Myocyte (in vitro differentiated cells): ENCODE results near the gene CLEC4M. TPM values are rescaled to one million over a fixed set of nuclear protein-coding genes. Genes with fewer than 3 reads are reported as not detected.

Experiments used
- DNase-seq: peaks from one replicate; pipeline ENCODE4 v3.0.0-alpha.2; 2012; ENCODE audit warnings: low read depth
- polyA plus RNA-seq: library from polyadenylated mRNA; unstranded; fragments of >200 nt; gene quantifications from one replicate; pipeline ENCODE4 v1.2.1, GENCODE V29; 2012; ENCODE audit warnings: missing spikeins
- total RNA-seq: library from RNA; depleted of rRNA; stranded (reverse); fragments of >200 nt; gene quantifications from 2 replicates; pipeline ENCODE4 v1.2.3, GENCODE V29; 2014

The CLEC4M gene
- not detected in 2 replicates for total RNA-seq
- not detected for polyA plus RNA-seq

DNA sequence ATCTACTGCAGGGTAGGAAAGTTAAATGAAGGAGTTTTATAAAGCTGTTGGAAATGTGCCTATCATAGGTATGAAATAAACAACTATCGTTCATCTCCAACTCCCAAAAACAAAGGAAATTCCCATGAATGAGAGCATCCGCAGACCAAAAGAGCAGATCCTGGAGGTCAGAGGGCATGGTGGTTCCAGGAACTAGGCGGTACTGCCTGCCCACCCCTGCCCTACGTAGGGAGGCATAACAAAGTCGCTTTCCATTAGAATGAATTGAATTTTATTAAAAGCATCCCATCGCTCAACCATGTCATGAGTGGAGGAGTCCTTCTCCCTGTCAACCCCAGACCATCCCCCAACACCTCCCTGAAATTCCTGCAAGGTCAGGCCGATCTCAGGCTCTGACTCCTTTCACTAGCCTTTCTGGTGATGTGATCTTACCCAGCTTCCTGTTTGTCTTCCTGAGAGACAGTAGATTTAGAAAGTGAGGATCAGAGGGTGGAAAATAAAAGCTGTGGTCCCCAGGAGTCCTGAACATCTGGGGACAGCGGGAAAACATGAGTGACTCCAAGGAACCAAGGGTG is at the start of gene CLEC4M:
Gene CLEC4M, plus strand, starts transcription at position 525 of the 575 bp plus-strand sequence. Its CDS starts 24 bp downstream, at position 549.
- no peak for DNase-seq

DNA sequence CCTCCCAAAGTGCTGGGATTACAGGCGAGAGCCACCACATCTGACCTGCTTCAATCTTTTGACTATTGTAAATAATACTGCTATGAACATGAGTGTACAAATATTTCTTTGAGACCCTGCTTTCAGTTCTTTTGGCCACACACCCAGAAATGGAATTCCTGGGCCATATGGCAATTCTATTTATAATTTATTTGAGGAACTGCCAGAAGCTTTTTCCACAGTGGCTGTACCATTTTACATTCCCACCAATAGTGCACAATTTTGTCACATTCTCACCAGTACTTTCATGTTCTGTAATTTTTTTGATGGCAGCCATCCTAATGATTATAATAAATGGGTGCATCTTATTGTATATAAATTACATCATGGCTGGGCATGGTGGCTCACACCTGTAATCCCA is 47.4 kb upstream of the CLEC4M start:
- no peak for DNase-seq

- no peak for DNase-seq
Measured at GRCh38 chr19:7716762-7717161, 46.3 kb upstream of the CLEC4M start.

DNA sequence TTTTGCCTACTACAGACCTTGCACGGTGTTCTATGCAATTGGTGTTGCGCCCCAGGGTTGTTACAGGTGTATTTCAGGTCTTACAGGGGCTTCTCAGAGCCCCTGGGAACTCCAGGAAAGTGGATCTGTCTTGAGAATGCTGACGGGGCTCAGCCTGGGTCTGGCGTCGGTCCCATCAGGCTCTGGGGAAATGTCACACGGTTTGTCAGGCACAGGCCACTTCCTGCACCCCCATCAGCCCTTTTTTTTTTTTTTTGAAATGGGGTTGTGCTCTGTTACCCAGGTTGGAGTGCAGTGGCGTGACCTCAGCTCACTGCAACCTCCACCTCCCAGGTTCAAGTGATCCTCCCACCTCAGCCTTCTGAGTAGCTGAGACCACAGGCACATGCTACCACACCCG is 44.4 kb upstream of the CLEC4M start:
- DNase-seq, result no peak

GRCh38 chr19:7720351-7720750 is 42.7 kb upstream of the CLEC4M start:
- DNase-seq, result no peak

GRCh38 chr19:7722231-7722651 is 40.8 kb upstream of the CLEC4M start:
- no peak for DNase-seq

DNA sequence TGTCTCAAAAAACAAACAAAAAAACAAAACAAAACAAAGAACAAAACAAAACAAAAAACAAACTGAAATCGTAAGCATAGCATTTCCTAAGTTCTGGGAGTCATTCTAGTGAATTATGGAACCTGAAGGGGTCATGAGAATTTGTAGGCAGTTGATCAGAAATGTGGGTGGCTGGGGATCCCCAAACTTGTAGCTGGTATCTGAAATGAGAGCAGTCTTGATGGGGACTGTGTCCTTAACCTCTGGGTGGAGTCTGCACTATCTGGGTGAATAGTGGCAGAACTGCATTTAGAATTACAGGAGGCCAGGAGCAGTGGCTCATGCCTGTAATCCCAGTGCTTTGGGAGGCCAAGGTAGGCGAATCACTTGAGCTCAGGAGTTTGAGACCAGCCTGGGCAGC is 37.3 kb upstream of the CLEC4M start:
- DNase-seq, result no peak

DNA sequence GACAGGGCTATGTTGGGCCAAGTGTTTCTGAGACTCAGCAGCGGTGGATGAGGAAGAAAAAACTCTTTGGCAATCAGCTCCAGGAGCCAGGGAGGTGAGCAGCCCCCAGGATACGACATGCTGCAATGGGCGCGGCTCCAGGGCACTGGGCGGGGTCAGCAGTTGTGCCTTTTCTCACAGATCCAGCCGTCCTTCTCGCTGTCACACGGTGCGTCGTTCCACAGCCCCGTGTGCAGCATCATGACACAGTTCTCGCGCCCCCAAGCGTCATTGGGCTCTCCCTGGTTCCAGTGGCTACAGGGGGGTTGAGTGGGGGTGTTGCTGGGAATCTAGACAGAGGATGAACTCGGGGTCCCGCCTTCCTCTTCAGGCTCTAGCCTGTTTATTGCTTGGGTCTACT is 33.8 kb upstream of the CLEC4M start:
- DNase-seq, result no peak

GRCh38 chr19:7729831-7730285 is 33.2 kb upstream of the CLEC4M start:
- no peak for DNase-seq

DNA sequence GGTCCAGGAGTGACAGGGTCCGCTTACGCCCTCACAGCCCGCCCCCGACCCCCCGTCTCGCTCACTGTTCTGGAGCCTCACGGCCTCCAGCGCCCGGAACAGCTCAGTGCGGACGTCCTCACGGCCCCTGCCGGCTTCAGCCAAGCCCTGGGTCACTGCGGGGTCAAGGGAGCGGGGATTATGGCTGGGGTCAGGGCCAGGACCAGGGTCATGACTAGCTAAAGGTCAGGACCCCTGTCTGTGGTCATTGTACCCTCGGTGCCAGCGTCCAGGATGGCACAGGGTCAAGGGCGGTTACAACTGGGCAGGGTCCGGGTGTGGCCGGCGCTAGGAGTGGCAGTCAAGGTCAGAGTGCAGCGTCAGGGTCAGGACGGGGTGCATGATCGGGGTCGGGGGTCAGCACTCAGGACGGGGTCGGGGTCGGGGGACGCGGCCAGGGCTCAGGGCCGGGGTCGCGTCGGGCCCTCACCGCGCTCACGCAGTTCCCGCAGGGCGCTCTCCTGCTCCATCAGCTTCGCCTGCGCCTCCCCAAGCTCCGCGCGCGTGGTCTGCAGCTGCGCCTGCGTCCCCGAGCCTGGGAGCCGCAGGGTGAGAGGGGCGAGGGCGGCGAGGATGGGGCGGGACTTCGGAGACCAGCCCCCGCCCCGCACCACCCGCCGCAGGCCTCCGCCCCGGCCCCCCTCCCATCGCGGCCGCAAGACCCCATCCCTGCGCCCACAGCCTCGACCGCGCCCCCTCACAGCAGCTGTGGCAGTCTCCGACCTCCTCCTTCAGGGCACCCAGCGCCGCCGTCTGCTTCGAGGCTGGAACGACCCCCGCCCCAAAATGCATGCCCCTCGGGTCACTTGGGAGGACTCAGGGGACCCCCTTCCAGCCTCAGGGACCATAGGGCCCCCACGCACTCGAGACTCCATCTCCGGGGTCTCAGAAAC is 32.5 kb upstream of the CLEC4M start:
- no peak for DNase-seq

DNA sequence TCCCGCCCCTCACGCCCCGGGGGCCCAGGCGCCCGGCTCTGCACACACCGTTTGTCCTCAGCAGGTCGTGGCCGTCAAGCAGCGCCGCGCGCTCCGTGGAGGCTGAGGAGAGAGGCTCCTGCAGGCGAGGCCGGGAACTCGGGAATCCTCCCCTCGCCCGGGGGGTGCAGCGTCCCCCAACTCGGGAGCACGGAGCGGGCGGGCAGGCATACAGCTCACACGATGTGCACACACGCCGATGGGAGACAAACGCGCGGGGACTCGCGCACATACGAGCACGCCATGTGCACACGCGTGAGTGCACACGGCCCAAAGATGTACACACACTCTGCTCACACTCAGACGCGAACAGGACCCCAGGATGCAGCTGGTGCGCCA is 31.8 kb upstream of the CLEC4M start:
- no peak for DNase-seq

DNA sequence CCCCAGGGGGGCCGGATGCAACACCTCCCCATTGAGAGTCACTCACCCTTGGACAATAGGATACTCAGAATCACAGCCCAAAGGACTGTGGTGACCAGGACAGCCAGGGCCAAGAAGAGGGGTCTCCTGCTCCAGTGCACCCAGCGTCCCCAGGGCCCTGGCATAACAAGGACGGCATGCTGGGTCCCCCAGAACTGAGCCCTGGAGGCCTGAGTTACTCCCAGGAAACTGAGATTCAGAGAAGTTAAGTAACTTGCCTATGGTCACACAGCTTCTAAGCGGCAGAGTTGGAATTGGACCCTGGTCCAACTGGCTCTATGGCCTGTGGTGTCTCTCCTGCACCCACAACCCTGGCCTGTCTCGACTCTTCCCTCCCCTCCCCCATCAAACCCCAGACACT is 31.4 kb upstream of the CLEC4M start:
- DNase-seq, result no peak

GRCh38 chr19:7732045-7732444 is 31.0 kb upstream of the CLEC4M start, which contains the start of gene CLEC4G:
Gene CLEC4G, minus strand, starts transcription at chr19:7732110. Its CDS starts 8 bp downstream, at chr19:7732102.
- DNase-seq, result no peak

DNA sequence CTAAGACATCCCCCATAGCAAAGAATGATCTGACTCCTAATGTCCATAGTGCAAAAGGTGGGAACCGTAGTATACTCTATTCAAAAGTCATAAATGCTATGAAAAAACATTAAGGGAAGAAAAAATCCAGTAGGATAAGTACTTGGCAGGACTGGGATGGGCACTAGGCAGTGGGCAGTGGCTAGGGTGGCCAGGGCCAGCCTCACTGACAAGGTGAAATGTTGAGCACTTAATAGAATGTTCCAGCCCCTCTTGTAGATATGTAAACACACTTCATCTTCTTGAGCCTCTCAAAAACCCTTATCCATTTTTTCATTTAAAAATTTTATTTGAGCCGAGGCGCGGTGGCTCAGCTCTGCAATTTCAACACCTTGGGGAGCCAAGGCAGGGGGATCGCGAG is 29.7 kb upstream of the CLEC4M start:
- DNase-seq, result no peak

DNA sequence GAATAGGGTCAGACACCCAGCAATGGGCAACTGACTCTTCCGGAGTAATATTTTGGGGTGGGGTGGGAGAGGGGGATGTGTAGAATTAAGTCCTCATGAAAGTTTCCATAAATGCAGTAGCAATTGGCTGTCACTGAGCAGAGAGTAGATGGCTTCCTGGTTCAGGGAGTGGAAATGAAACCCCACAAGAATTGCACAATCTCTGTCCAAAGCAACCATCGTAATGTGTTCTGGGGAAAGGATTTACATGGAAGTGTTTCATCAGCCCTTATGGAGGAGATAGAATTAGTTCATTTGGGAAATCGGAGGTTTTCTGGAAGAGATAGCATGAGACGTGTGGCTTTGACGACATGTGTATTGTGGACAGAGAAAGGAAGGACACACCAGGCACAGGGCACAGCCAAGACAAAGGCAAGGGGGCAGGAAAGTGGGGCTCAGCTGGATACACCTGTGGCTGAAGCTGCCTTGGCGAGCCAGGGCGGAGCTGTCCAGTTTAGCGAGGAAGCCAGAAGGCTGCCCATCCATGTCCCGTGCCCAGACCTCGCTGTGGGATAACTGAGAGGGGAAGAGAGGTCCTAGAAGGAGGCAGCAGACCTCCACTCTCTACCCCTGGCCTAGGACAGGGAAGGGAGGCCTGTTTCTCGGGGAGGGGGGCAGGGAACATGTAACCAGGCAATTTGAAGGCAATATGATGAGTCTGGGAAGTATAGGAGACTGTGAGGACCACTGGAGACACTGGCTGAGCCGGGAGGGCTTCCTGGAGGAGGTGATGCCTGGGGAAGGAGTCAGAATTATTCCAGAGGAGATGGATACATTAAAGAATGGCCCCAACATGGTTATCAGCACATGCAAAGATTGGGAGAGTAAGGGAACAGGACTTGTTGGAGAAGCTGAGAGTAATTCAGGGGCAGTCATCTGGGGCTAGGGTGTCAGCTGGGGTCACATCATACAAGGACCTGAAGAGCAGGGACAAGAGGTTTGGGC is 28.5 kb upstream of the CLEC4M start:
- no peak for DNase-seq

DNA sequence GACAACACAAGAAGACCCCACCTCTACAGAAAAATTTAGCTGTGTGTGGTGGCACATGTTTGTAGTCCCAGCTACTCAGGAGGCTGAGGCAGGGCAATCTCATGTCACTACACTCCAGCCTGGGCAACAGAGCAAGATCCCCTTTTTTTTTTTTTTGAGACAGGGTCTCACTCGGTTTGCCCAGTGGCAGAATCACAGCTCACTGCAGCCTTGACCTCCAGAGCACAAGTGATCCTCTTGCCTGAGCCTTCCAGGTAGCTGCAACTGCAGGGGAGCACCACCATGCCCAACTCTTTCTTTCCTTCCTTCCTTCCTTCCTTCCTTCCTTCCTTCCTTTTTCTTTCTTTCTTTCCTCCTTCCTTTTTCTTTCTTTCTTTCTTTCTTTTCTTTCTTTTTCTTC is 26.9 kb upstream of the CLEC4M start:
- DNase-seq, result no peak

DNA sequence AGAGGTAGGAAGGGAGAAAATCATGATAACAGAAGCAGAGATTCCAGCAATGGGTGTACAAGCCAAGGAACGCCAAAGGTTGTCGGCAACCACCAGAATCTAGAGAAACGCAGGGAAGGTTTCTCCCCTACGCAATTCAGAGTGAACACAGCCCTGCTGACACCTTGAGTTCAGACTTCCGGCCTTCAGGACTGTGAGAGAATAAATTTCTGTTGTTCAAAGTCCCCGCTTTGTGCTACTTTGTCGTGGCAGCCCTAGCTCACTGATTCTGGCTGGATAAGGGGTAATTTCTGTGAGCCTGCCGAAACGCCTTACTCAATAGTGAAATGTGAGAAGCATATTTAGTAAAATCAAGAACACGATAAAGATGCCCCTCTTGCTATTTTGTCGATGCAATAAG is 25.8 kb upstream of the CLEC4M start:
- DNase-seq, result no peak

GRCh38 chr19:7738023-7738422 is 25.0 kb upstream of the CLEC4M start:
- no peak for DNase-seq

DNA sequence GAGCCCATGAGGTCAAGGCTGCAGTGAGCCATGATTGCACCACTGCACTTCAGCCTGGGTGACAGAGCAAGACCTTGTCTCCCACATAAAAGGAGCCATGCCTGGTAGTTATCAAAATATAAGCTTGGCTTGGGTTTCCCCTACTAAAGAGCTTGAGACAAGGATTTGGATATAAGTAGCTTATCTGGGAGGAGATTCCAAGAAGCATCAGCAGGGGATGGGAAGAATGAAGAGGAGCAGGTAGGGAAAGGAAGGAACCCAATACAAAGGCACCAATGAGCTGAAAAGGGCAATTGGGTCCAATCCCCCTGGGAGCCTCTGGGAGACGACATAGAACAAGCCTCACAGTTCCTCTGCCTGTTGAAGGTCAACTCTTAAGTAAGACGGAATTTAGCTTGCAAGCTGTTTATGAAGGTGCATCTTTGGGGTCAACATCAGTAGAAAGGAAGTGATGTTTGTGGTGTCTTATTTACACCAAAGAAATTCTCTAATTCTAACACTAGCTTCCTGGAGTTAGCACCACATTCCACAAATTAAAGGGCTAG is 23.8 kb upstream of the CLEC4M start:
- no peak for DNase-seq

DNA sequence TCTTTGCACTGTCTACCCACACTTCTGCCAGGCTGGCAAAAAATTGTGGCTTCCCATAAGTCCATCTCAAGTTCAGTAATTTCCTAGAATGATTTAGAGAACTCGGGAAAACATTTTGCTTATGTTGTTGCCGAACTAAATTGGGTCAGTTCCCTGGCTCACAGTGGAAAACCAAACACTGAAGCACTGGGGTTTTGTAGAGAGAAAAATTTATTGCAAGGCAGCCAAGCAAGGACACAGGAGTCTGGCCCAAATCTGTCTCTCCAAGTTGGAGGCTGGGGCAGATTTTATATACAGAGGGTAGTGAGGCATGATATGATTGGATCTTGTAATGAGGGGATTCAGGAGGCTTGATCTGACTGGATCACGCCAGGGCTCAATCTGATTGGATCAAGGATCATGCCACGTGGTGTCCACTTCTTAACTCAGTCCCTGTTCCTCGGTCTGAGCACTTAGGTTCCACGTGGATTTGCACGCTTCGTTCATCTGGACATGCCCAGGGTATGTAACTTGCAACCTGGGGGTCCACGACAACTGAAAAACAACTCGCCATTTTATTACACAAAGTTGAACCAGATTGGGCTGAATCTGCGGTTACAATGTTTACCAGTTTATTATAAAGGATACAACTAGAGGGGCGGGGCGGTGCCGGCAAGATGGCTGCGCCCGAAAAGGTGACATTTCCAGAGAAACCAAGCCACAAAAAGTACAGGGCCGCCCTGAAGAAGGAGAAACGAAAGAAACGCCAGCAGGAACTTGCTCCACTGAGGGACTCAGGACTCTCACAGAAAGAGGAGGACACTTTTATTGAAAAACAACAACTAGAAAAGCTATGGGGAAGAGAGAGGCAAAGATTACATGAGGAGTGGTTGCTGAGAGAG is 23.0 kb upstream of the CLEC4M start:
- no peak for DNase-seq
